Measurements from ENCODE around the gene IL32. TPM values are rescaled to one million over a fixed set of nuclear protein-coding genes. Genes with fewer than 3 reads are reported as not detected.
A peak's percentile ranks its signal among the peaks of the same experiment; 100 is the strongest.
"Not testable (repeated sequence)": the region's sequence is repeated elsewhere in the genome, so short reads cannot be mapped to it uniquely, and the experiment has no call there.

The IL32 gene
- total and polyA plus RNA-seq, 2 experiments from 2014 or later = 2.3 to 6.1 TPM

GRCh38 chr16:3055734-3056115 lies 9.7 kb upstream of the IL32 start:
- Mint-ChIP-seq H3K27me3 (ENCODE audit: insufficient read depth, low read depth, poor library complexity) (peaks cover 15% of the 10 kb centered on the region), H3K4me1 (peaks cover 29% of the 10 kb centered on the region), H3K36me3 (ENCODE audit: low read depth) (peaks cover 37% of the 10 kb centered on the region)
- not testable (repeated sequence) for H4K20me1 ChIP-seq (replicated peaks; ENCODE audit: insufficient read depth); H3K79me2 ChIP-seq (replicated peaks; ENCODE audit: insufficient read depth); H3K4me3 ChIP-seq; H3K4me3 Mint-ChIP-seq; H2AFZ ChIP-seq; H3K27ac Mint-ChIP-seq; H3K9me2 ChIP-seq (ENCODE audit: insufficient read depth); ATAC-seq; H3K27me3 ChIP-seq (ENCODE audit: insufficient read depth); H3K27ac ChIP-seq (ENCODE audit: low read depth); H3K36me3 ChIP-seq (ENCODE audit: insufficient read depth); H3K9me3 Mint-ChIP-seq; H3K4me1 ChIP-seq (ENCODE audit: insufficient read depth)
- Histone ChIP-seq H3F3A (replicated peaks; ENCODE audit: low read depth) (peaks cover 15% of the 10 kb centered on the region), H3K4me2 (0 out of 2 replicates have a peak overlapping the region, but pooled peaks have one; percentile 14)
- DNase-seq (ENCODE audit: low spot score) = peak; percentile 38

- Histone ChIP-seq H3K36me3 (ENCODE audit: insufficient read depth) (no peaks in the 10 kb centered on the region), H3K4me1 (ENCODE audit: insufficient read depth) (peaks cover 10% of the 10 kb centered on the region), H4K20me1 (replicated peaks; ENCODE audit: insufficient read depth) (no peaks in the 10 kb centered on the region; the same call in 1 of the 2 replicates), H3K4me3 (no peak overlapping the region), H3K27me3 (ENCODE audit: insufficient read depth) (no peaks in the 10 kb centered on the region; the same call in 1 of the 2 replicates), H3K4me2 (no peak overlapping the region), H3F3A (replicated peaks; ENCODE audit: low read depth) (peaks cover 15% of the 10 kb centered on the region), H3K9me2 (ENCODE audit: insufficient read depth) (no peaks in the 10 kb centered on the region), H2AFZ (no peak overlapping the region), H3K79me2 (replicated peaks; ENCODE audit: insufficient read depth) (no peaks in the 10 kb centered on the region; the same call in 1 of the 2 replicates), H3K27ac (ENCODE audit: low read depth) (no peak overlapping the region)
- no peak overlapping the region for H3K27ac Mint-ChIP-seq
- no peak overlapping the region for H3K4me3 Mint-ChIP-seq
- H3K4me1 Mint-ChIP-seq = peaks cover 24% of the 10 kb centered on the region
- no peak for ATAC-seq
- DNase-seq (ENCODE audit: low spot score) = no peak
- peaks cover 4% of the 10 kb centered on the region; the same call in 2 of the 3 replicates for H3K9me3 Mint-ChIP-seq
- peaks cover 28% of the 10 kb centered on the region for H3K36me3 Mint-ChIP-seq (ENCODE audit: low read depth)
- peaks cover 15% of the 10 kb centered on the region for H3K27me3 Mint-ChIP-seq (ENCODE audit: insufficient read depth, low read depth, poor library complexity)
- no peak for TF ChIP-seq ZNF331 (CRISPR knock-in tag; IDR thresholded peaks at IDR 0.05; ENCODE audit: low read depth)
- no peak for TF ChIP-seq REST (IDR thresholded peaks at IDR 0.05; ENCODE audit: unreplicated experiment)
- no peak for TF ChIP-seq STAT1 (IDR thresholded peaks at IDR 0.05; ENCODE audit: unreplicated experiment)
- no peak for TF ChIP-seq EZH2phosphoT487 (IDR thresholded peaks at IDR 0.05; ENCODE audit: unreplicated experiment)
- TF ChIP-seq CTCF (conservative IDR thresholded peaks at IDR 0.05; ENCODE audit: low read depth in 2 of 2) = no peak
- TF ChIP-seq ZNF462 (CRISPR knock-in tag; IDR thresholded peaks at IDR 0.05) = no peak
- TF ChIP-seq POLR2AphosphoS5 (IDR thresholded peaks at IDR 0.05; ENCODE audit: low read depth) = no peak
Measured at GRCh38 chr16:3056336-3057180, 8.9 kb upstream of the IL32 start.

Measured in GM23338 (cell line).